Eye (tissue), 1 donor: Measurements from ENCODE around the gene AIMP2.
"Not testable (repeated sequence)": the region's sequence is repeated elsewhere in the genome, so short reads cannot be mapped to it uniquely, and the experiment has no call there.

Experiments
- DNase-seq: peaks from one replicate; pipeline ENCODE4 v3.0.0-alpha.2; 2015

The AIMP2 gene

DNA sequence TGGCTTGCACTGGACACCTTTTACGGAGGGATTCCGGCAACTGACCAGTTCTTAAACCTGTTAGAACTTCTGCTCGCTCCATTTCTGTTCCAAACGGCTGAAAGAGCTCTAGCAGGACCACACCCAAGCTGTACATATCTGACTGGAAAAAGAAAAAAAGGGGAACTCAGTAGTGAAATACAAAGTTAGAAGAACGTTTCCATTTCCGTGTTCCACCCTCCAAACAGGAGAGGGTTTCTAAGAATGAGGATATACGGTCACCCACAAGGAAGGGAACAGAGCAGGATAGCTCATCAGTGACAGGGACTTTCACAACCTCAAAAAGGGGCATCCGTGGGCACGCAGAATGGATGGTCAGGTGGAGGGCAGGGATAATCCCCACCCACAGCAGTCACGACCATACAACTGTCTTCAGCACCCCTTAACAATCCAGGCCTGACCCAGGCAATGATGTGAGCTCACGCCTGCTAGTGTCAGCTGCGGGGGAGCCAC is 17.8 kb downstream of the AIMP2 start:
- no peak for DNase-seq

DNA sequence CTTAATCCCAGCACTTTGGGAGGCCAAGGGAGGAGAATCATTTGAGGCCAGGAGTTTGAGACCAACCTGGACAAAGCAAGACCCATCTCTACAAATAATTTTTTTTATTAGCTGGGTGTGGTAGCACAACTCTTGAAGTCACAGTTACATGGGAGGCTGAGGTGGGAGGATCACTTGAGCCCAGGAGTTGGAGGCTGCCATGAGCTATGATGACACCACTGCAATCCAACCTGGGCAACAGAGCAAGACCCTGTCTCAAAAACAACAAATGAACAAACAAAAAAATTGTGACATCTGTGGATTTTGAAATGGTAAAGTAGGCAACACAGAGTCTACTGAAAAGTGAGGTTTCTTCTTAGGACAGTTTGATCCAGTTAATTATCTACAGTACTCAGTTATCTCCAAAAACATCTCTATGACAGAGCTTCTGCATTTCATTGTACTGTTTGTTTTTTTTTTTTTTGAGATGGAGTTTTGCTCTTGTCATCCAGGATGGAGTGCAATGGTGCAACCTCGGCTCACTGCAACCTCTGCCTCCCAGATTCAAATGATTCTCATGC is 18.8 kb downstream of the AIMP2 start:
- DNase-seq, result no peak

DNA sequence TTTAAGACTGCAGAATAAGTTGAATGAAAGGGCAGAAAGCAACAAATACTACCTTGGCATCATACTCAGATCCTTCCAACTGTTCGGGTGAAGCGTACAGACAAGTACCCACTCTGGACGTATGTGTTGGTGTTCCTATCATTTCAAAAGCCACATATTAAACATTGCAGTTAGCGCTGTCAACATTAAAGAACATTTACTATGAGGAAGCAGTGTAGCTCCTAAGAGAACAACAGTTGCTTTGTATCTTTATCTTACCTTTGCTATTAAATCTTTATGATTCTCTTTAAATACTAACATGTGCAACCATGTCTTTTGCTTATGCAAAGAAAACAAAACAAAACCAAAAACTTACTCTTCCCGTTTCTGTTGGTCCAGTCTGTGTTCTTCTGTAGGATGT is 19.5 kb downstream of the AIMP2 start:
- no peak for DNase-seq

DNA sequence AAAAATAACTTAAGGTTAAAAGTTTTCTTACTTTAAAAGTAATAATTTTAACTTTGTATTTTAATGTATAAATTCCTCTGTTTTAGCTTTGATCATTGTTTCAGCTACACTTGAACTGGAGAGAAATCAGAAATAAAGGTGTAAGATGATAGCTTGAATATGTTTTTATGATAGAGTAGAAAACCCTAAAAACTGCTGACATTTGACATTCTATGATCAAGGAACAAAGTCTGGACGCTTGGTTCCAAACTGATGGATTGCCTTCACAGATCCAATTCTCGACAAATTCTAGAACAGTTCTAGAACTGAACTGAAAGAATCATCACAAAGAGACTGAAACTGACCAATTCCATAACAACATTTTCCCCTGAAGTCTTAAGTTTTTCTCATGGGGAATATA is 21.9 kb downstream of the AIMP2 start, which contains the start of gene ANKRD61:
ANKRD61 (plus strand) TSS at position 389 of the 400 bp plus-strand sequence; CDS start at position 389, 0 bp downstream.
- DNase-seq, result no peak

DNA sequence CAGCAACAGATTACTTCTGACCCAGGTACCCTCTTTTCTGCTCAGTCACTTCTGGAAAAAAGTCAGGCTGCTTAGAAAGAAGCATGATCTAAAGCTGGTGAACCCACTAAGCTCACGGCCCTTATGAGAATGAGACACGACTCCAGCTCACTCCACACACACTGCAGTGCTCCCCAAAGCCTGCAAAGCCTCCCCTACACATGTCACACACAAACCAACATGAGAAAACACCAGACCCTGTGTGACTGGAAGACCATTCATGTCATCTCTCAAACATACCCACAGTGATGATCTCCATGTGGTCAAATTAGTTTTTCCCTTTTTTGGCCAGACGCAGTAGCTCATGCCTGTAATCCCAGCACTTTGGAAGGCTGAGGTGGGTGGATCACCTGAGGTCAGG is 22.5 kb downstream of the AIMP2 start:
- no peak for DNase-seq

DNA sequence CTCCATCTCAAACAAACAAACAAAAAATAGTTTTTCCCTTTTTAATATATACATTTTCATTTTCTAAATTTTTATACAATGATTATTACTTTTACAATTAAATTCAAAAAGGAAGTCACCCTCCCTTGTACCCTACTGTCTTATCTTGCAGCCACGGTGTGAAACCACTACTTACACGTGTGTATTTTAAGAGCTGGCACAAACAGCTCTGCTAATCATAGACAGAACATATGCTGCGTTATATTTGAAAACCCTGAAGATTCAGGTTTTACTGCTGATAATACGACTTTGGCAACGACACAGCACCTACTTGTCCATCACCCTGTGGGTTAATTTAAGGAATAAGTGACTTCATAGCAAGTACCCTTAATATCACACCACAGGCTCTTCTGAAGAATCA is 23.1 kb downstream of the AIMP2 start:
- no peak for DNase-seq

DNA sequence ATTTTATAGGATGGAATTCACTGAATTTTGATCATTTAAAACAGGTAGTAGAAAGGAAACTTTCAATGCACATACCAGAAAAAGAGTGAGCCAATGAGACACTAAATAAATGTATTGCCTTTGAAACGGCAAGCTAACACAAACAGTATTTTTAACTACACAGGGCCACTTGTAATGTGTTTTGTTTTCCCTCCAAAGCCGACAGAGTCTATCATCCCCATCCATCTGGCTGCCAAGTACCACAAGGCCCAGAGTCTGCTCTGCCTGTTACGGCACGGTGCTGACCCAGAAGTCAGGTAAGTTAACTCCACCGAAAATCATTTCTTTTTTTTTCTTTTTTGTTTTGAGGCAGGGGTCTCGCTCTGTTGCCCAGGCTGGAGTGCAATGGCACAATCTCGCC is 23.6 kb downstream of the AIMP2 start:
- DNase-seq, result no peak

DNA sequence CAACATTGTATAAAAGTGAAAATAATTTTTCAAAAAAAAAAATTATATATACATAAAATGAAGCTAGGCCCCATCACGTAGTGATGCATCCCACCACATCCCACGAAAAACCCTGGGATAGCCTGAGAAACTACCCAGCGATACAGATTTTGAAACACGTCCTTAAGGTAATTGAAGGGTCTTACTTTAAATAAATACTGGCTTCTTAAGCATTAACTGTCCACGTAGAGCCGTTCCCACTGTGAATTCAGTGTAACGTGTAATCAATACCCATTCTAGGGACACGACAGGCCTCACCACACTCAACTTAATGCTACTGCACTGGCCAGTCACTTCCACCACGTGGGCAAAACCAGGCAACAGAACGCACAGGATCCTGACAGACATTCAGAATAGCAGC is 26.1 kb downstream of the AIMP2 start:
- DNase-seq, result no peak

DNA sequence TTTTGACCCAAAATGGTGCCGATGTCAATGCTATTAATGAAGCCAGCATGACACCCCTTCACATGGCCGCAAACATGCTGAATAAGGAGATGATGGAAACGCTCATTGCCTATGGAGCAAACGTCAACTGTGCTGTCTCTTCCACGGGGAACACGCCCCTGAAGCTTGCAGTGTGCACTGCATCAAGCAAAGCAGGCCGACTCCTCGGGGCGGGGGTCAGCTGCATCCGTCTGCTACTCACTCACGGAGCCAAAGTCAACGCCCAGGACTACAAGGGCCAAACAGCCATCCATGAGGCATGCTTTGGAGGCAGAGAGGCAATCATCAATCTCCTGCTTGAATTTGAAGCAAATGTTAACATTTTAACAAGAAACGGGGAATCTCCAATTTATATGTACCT is 26.6 kb downstream of the AIMP2 start:
- DNase-seq, result no peak

DNA sequence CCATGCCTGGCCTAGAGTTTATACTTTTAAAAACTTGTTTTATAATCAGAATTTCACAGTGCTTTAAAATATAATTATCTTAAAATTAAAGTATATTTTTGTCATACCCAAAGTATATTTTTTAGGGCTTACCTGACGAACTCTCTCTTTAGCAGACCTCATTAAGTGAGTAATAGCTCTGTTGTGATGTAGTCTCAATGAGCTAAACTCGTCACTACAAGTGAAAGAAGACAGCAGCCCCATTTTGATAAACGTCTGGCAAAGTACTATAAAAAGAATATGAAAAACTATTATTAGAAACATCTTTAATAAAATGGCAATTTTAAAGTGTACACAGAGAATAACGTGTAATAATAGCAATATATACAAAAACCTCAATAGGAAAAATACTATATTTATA is 40.7 kb downstream of the AIMP2 start:
- no peak for DNase-seq

DNA sequence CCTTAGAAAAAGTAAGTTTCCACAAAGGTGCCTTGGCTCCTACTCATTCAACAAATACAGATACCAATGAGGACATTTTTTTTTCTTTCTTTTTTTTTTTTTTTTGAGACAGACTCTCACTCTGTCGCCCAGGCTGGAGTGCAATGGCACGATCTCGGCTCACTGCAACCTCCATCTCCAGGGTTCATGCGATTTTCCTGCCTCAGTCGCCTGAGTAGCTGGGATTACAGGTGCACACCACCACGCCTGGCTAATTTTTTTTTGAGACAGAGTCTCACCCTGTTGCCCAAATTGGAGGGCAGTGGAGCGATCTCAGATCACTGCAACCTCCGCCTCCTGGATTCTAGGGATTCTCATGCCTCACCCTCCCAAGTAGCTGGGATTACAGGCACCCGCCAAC is 42.1 kb downstream of the AIMP2 start:
- DNase-seq, result not testable (repeated sequence)

DNA sequence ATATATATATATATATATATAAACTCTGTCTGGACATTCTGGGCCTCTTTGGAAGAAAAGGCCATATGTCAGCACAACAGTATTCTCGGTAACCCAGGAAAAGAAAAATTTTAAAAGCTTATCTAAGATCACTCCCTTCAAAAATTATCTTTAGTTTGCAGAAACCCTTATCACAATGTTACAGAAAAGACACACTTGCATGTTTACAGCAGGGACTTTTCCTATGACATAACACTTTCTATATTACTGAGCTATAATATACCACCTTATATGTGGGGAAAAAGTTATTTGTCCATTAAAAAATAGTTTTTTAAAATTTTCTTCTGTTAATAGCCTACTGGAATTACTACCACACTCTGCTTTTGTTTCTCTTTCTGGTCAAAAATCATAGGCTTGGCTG is 47.5 kb downstream of the AIMP2 start:
- DNase-seq, result no peak

DNA sequence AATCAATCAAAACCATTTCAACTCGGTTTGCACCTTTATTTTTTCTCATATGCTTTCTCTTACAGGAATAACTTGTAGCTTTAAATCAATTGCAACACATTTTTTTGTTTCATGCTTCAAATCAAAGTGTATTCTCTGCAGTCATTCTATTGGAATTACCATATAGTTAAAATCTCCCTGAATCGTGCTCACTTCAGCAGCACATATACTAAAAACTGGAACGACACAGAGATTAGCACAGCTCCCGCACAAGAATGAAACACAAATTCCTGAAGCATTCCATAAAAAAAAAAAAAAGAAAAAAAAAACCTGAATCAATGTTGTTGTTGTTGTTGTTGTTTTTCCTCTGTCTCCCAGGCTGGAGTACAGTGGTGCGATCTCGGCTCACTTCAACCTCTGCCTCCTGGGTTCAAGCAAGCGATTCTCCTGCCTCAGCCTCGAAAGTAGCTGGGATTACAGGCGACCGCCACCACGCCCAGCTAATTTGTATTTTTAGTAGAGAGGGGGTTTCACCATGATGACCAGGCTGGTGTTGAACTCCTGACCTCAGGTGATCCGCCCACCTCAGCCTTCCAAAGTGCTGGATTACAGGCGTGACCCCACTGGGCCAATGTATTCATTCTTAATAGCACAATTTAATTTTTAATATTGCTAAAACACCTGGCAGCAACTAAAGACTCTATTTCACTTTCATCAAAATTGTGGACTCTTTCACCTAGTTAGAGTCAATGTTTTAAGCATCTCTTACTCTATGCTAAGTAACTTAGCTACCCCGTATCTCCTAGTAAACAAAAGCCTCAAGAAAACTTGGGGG is 48.5 kb downstream of the AIMP2 start:
- no peak for DNase-seq

DNA sequence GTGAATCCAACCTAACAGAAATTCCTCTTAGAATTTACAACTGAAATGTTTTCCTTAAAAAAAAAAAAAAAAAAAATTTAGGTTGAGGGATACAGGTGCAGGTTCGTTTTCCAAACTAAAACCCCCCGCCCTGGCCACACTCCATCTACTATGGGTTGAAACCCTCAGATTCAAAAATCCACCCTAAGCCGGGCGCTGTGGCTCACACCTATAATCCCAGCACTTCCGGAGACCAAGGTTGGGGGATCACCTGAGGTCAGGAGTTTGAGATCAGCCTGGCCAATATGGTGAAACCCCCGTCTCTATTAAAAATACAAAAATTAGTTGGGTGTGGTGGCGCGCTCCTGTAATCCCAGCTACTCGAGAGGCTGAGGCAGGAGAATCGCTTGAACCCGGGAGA is 50.9 kb downstream of the AIMP2 start:
- not testable (repeated sequence) for DNase-seq

DNA sequence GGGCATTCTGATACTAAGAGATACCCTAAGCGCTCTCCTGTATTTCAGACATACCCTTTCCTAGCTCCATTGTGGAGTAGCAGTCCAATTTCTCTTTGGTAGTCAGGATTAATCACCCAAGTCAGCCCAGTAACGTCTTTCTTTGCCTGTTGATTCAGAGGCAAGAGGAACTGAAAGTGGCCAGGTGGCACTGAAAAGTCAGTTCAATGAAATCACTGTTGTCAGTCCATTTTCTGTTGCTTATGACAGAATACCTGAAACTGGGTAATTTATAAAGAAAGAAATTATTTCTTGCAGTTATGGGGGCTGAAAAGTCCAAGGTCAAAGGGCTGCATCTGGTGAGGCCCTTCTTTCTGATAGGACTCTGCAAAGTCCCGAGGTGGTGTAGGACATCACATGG is 62.3 kb downstream of the AIMP2 start:
- DNase-seq, result no peak
